ENCODE data around the gene CCDC149. TPM values are rescaled to one million over a fixed set of nuclear protein-coding genes. Genes with fewer than 3 reads are reported as not detected.

Gene CCDC149
- total and polyA plus RNA-seq, 4 donors = 1.4 to 11.2 (median 3.4) TPM

- H3K36me3 ChIP-seq (ENCODE audit: control insufficient read depth in 4 of 4, insufficient read depth in 3 of 4, low read depth in 1 of 4, low read length in 3 of 4) = peaks cover 8 to 17% (median 12%) of the 10 kb centered on the region in 4 donors
- no peaks in the 10 kb centered on the region for H3K9me3 ChIP-seq (ENCODE audit: control insufficient read depth in 4 of 4, low read length in 3 of 4)
- no peaks in the 10 kb centered on the region for H3K4me1 ChIP-seq (ENCODE audit: control insufficient read depth in 4 of 4, insufficient read depth in 4 of 4, low read length in 3 of 4)
- TF ChIP-seq MAX (IDR thresholded peaks at IDR 0.05) (no peak), HNF4G (IDR thresholded peaks at IDR 0.05) (no peak), JUND (IDR thresholded peaks at IDR 0.05) (no peak), REST (IDR thresholded peaks at IDR 0.05) (no peak), RAD21 (IDR thresholded peaks at IDR 0.05) (no peak)
- no peaks in the 10 kb centered on the region for H3K27me3 ChIP-seq (ENCODE audit: control insufficient read depth in 4 of 4, insufficient read depth in 4 of 4, low read length in 3 of 4)
- WGBS = 90% methylated on average over 3 of the region's 3 CpGs
- H3K27ac ChIP-seq (ENCODE audit: low read depth in 1 of 2, low read length in 2 of 2) = no peak overlapping the region
- no peak for DNase-seq (ENCODE audit: low spot score)
- H3K9ac ChIP-seq (ENCODE audit: low read depth in 1 of 2, low read length in 2 of 2) = no peak overlapping the region
- H3K4me3 ChIP-seq (ENCODE audit: low read depth in 1 of 3, low read length in 3 of 3) = no peak overlapping the region
Measured at GRCh38 chr4:24871210-24871609, 41.6 kb downstream of the CCDC149 start.

- no peaks in the 10 kb centered on the region for H3K27me3 ChIP-seq (ENCODE audit: control insufficient read depth in 4 of 4, insufficient read depth in 4 of 4, low read length in 3 of 4)
- H3K9ac ChIP-seq (ENCODE audit: low read depth in 1 of 2, low read length in 2 of 2) = no peak overlapping the region
- TF ChIP-seq HNF4A (conservative IDR thresholded peaks at IDR 0.05) (no peak), TAF1 (conservative IDR thresholded peaks at IDR 0.05) (no peak), ATF3 (IDR thresholded peaks at IDR 0.05) (no peak), REST (IDR thresholded peaks at IDR 0.05) (no peak), YY1 (IDR thresholded peaks at IDR 0.05) (no peak), HNF4G (IDR thresholded peaks at IDR 0.05) (no peak), CTCF (IDR thresholded peaks at IDR 0.05; ENCODE audit: low read depth, low read length, missing input control) (no peak), SP1 (IDR thresholded peaks at IDR 0.05) (no peak), RXRA (IDR thresholded peaks at IDR 0.05) (no peak), ZBTB33 (IDR thresholded peaks at IDR 0.05) (no peak), JUND (IDR thresholded peaks at IDR 0.05) (no peak)
- no peaks in the 10 kb centered on the region for H3K4me1 ChIP-seq (ENCODE audit: control insufficient read depth in 4 of 4, insufficient read depth in 4 of 4, low read length in 3 of 4)
- no peak for DNase-seq (ENCODE audit: low spot score)
- 92% methylated on average over 9 of the region's 9 CpGs for WGBS
- peaks cover 5 to 12% (median 10%) of the 10 kb centered on the region in 4 donors for H3K36me3 ChIP-seq (ENCODE audit: control insufficient read depth in 4 of 4, insufficient read depth in 3 of 4, low read depth in 1 of 4, low read length in 3 of 4)
- peaks cover 4 to 14% (median 6%) of the 10 kb centered on the region in 4 donors for H3K9me3 ChIP-seq (ENCODE audit: control insufficient read depth in 4 of 4, low read length in 3 of 4)
- no peak overlapping the region for H3K27ac ChIP-seq (ENCODE audit: low read depth in 1 of 2, low read length in 2 of 2)
- no peak overlapping the region for H3K4me3 ChIP-seq (ENCODE audit: low read depth in 1 of 3, low read length in 3 of 3)
Measured at GRCh38 chr4:24867766-24868296, 45.0 kb downstream of the CCDC149 start.

Data from liver (tissue), 9 donors.